ENCODE measurements around the gene IGFLR1.
A peak's percentile ranks its signal among the peaks of the same experiment; 100 is the strongest.

Gene IGFLR1

GRCh38 chr19:35710784-35711723, 31.2 kb downstream of the IGFLR1 start:
- no peaks in the 10 kb centered on the region for H3K36me3 ChIP-seq (ENCODE audit: control insufficient read depth in 1 of 2, insufficient read depth in 2 of 2, low read length in 2 of 2)
- H2AK5ac ChIP-seq (ENCODE audit: low read length): no peak overlapping the region
- H4K8ac ChIP-seq (ENCODE audit: low read depth, low read length): no peak overlapping the region
- H3K4me2 ChIP-seq (ENCODE audit: low read length): no peak overlapping the region
- no peak overlapping the region for H4K91ac ChIP-seq (ENCODE audit: low read depth, low read length)
- no peaks in the 10 kb centered on the region for H3K9me3 ChIP-seq (ENCODE audit: insufficient read depth, low read depth, low read length)
- H3K18ac ChIP-seq (ENCODE audit: low read length): no peak overlapping the region
- H3K14ac ChIP-seq (ENCODE audit: low read length): no peak overlapping the region
- H2BK12ac ChIP-seq (ENCODE audit: low read length): no peak overlapping the region
- WGBS (ENCODE audit: extremely low coverage, insufficient coverage, insufficient read length): no CpG with 5 or more reads among the region's 13 CpGs
- no peak overlapping the region for H2AFZ ChIP-seq (ENCODE audit: insufficient read depth, low read length, poor library complexity)
- H3K4ac ChIP-seq (ENCODE audit: low read depth, low read length): no peak overlapping the region
- no peak overlapping the region for H2BK120ac ChIP-seq (ENCODE audit: insufficient read depth, low read length, poor library complexity)
- H3K79me2 ChIP-seq (ENCODE audit: control insufficient read depth, insufficient read depth, low read length, poor library complexity): no peaks in the 10 kb centered on the region
- no peak for DNase-seq
- no peak overlapping the region for H4K12ac ChIP-seq (ENCODE audit: low read depth, low read length)
- no peak overlapping the region for H3K9ac ChIP-seq (ENCODE audit: low read length)
- no peaks in the 10 kb centered on the region for H3K27me3 ChIP-seq (ENCODE audit: insufficient read depth, low read length)
- no peak overlapping the region for H3K4me3 ChIP-seq (ENCODE audit: low read depth, low read length)
- H3K79me1 ChIP-seq (ENCODE audit: low read length): no peaks in the 10 kb centered on the region
- H3K23ac ChIP-seq (ENCODE audit: low read length): no peak overlapping the region
- H3K4me1 ChIP-seq (ENCODE audit: control insufficient read depth in 1 of 2, insufficient read depth in 2 of 2, low read length in 2 of 2): peaks cover 5% of the 10 kb centered on the region in 2 experiments
- no peak overlapping the region for H2BK5ac ChIP-seq (ENCODE audit: low read depth, low read length, poor library complexity)
- no peak overlapping the region for H3K27ac ChIP-seq (ENCODE audit: low read depth, low read length)

- Histone ChIP-seq H3K79me1 (ENCODE audit: low read length) (no peaks in the 10 kb centered on the region), H3K27me3 (ENCODE audit: insufficient read depth, low read length) (no peaks in the 10 kb centered on the region), H3K4me2 (ENCODE audit: low read length) (no peak overlapping the region), H4K12ac (ENCODE audit: low read depth, low read length) (no peak overlapping the region), H2BK120ac (ENCODE audit: insufficient read depth, low read length, poor library complexity) (no peak overlapping the region), H2AK5ac (ENCODE audit: low read length) (no peak overlapping the region), H3K9me3 (ENCODE audit: insufficient read depth, low read depth, low read length) (no peaks in the 10 kb centered on the region), H4K8ac (ENCODE audit: low read depth, low read length) (no peak overlapping the region), H3K9ac (ENCODE audit: low read length) (no peak overlapping the region), H3K4ac (ENCODE audit: low read depth, low read length) (no peak overlapping the region), H2BK5ac (ENCODE audit: low read depth, low read length, poor library complexity) (no peak overlapping the region), H3K79me2 (ENCODE audit: control insufficient read depth, insufficient read depth, low read length, poor library complexity) (no peaks in the 10 kb centered on the region), H2BK12ac (ENCODE audit: low read length) (no peak overlapping the region), H2AFZ (ENCODE audit: insufficient read depth, low read length, poor library complexity) (no peak overlapping the region), H3K4me1 (ENCODE audit: control insufficient read depth in 1 of 2, insufficient read depth in 2 of 2, low read length in 2 of 2) (no peaks in the 10 kb centered on the region), H4K91ac (ENCODE audit: low read depth, low read length) (no peak overlapping the region), H3K18ac (ENCODE audit: low read length) (no peak overlapping the region), H3K36me3 (ENCODE audit: control insufficient read depth in 1 of 2, insufficient read depth in 2 of 2, low read length in 2 of 2) (no peaks in the 10 kb centered on the region), H3K4me3 (ENCODE audit: low read depth, low read length) (no peak overlapping the region), H3K23ac (ENCODE audit: low read length) (no peak overlapping the region), H3K27ac (ENCODE audit: low read depth, low read length) (no peak overlapping the region), H3K14ac (ENCODE audit: low read length) (no peak overlapping the region)
- peak; percentile 43 to 75 for DNase-seq
- no CpG with 5 or more reads among the region's 1 CpG for WGBS (ENCODE audit: extremely low coverage, insufficient coverage, insufficient read length)
Observed at GRCh38 chr19:35708391-35708790, 33.9 kb downstream of the IGFLR1 start.

- Histone ChIP-seq H3K79me1 (ENCODE audit: low read length) (no peaks in the 10 kb centered on the region), H3K23ac (ENCODE audit: low read length) (no peak within 1 kb of the TSS), H3K9ac (ENCODE audit: low read length) (no peak within 1 kb of the TSS), H3K4ac (ENCODE audit: low read depth, low read length) (no peak within 1 kb of the TSS), H2AK5ac (ENCODE audit: low read length) (no peak within 1 kb of the TSS), H2BK120ac (ENCODE audit: insufficient read depth, low read length, poor library complexity) (no peak within 1 kb of the TSS), H3K9me3 (ENCODE audit: insufficient read depth, low read depth, low read length) (no peaks in the 10 kb centered on the region), H3K27me3 (ENCODE audit: insufficient read depth, low read length) (no peaks in the 10 kb centered on the region), H3K18ac (ENCODE audit: low read length) (no peak within 1 kb of the TSS), H2AFZ (ENCODE audit: insufficient read depth, low read length, poor library complexity) (no peak within 1 kb of the TSS), H3K4me2 (ENCODE audit: low read length) (no peak within 1 kb of the TSS), H2BK5ac (ENCODE audit: low read depth, low read length, poor library complexity) (no peak within 1 kb of the TSS), H3K14ac (ENCODE audit: low read length) (no peak within 1 kb of the TSS), H4K12ac (ENCODE audit: low read depth, low read length) (no peak within 1 kb of the TSS), H3K27ac (ENCODE audit: low read depth, low read length) (no peak within 1 kb of the TSS), H3K36me3 (ENCODE audit: control insufficient read depth in 1 of 2, insufficient read depth in 2 of 2, low read length in 2 of 2) (no peaks in the 10 kb centered on the region), H3K79me2 (ENCODE audit: control insufficient read depth, insufficient read depth, low read length, poor library complexity) (no peaks in the 10 kb centered on the region), H2BK12ac (ENCODE audit: low read length) (no peak within 1 kb of the TSS), H3K4me1 (ENCODE audit: control insufficient read depth in 1 of 2, insufficient read depth in 2 of 2, low read length in 2 of 2) (peaks cover 3 to 5% of the 10 kb centered on the region in 2 experiments), H3K4me3 (ENCODE audit: low read depth, low read length) (no peak within 1 kb of the TSS), H4K91ac (ENCODE audit: low read depth, low read length) (no peak within 1 kb of the TSS), H4K8ac (ENCODE audit: low read depth, low read length) (no peak within 1 kb of the TSS)
- peak in 1 of 2 donors; percentile 40 for DNase-seq
- no CpG with 5 or more reads among the region's 24 CpGs for WGBS (ENCODE audit: extremely low coverage, insufficient coverage, insufficient read length)
Observed at GRCh38 chr19:35704218-35704617, 38.0 kb downstream of the IGFLR1 start, which contains the start of gene ZBTB32. ZBTB32 (plus strand) TSS chr19:35704558; CDS start chr19:35714627, 10,069 bp downstream.

- Histone ChIP-seq H2AK5ac (ENCODE audit: low read length) (no peak overlapping the region), H3K4me3 (ENCODE audit: low read depth, low read length) (no peak overlapping the region), H4K91ac (ENCODE audit: low read depth, low read length) (no peak overlapping the region), H3K27me3 (ENCODE audit: insufficient read depth, low read length) (no peaks in the 10 kb centered on the region), H3K18ac (ENCODE audit: low read length) (no peak overlapping the region), H2BK120ac (ENCODE audit: insufficient read depth, low read length, poor library complexity) (no peak overlapping the region), H3K23ac (ENCODE audit: low read length) (no peak overlapping the region), H3K14ac (ENCODE audit: low read length) (no peak overlapping the region), H3K36me3 (ENCODE audit: control insufficient read depth in 1 of 2, insufficient read depth in 2 of 2, low read length in 2 of 2) (no peaks in the 10 kb centered on the region), H3K79me1 (ENCODE audit: low read length) (no peaks in the 10 kb centered on the region), H3K4me2 (ENCODE audit: low read length) (no peak overlapping the region), H4K12ac (ENCODE audit: low read depth, low read length) (no peak overlapping the region), H3K4ac (ENCODE audit: low read depth, low read length) (no peak overlapping the region), H2AFZ (ENCODE audit: insufficient read depth, low read length, poor library complexity) (no peak overlapping the region), H4K8ac (ENCODE audit: low read depth, low read length) (no peak overlapping the region), H3K27ac (ENCODE audit: low read depth, low read length) (no peak overlapping the region), H3K9ac (ENCODE audit: low read length) (no peak overlapping the region), H3K79me2 (ENCODE audit: control insufficient read depth, insufficient read depth, low read length, poor library complexity) (no peaks in the 10 kb centered on the region), H3K9me3 (ENCODE audit: insufficient read depth, low read depth, low read length) (no peaks in the 10 kb centered on the region), H2BK12ac (ENCODE audit: low read length) (no peak overlapping the region), H3K4me1 (ENCODE audit: control insufficient read depth in 1 of 2, insufficient read depth in 2 of 2, low read length in 2 of 2) (peaks cover 3 to 5% of the 10 kb centered on the region in 2 experiments), H2BK5ac (ENCODE audit: low read depth, low read length, poor library complexity) (no peak overlapping the region)
- no peak for DNase-seq
- WGBS (ENCODE audit: extremely low coverage, insufficient coverage, insufficient read length): no CpG with 5 or more reads among the region's 9 CpGs
Observed at GRCh38 chr19:35703343-35703742, 38.9 kb downstream of the IGFLR1 start.

All from trophoblast cell (in vitro differentiated cells and primary cell).